K562 (cell line): ENCODE results near the gene MARS2.

Experiments
- ILF3 ChIP-seq: fragments of 450-650 bp; IDR thresholded peaks from 2 replicates; pipeline ENCODE4 v1.6.1; 2018; ENCODE audit warnings: antibody characterized with exemption, mild to moderate bottlenecking, moderate library complexity, borderline replicate concordance
- MTA1 ChIP-seq: fragments of 450-650 bp; IDR thresholded peaks from 2 replicates; pipeline ENCODE4 v1.6.1; 2017; ENCODE audit warnings: borderline replicate concordance

- TF ChIP-seq MTA1: no peak
- TF ChIP-seq ILF3: no peak
Measured at GRCh38 chr2:197672371-197672893, 32.7 kb upstream of the MARS2 start.
